GM13976 (cell line): ENCODE measurements around the gene MMEL1.
"Not testable (repeated sequence)": the region's sequence is repeated elsewhere in the genome, so short reads cannot be mapped to it uniquely, and the experiment has no call there.

Experiments used
- DNase-seq: peaks from one replicate; pipeline ENCODE4 v3.0.0; 2012; ENCODE audit warnings: low spot score
- in situ Hi-C: fragments of 300-500 bp; cut with MboI; formaldehyde crosslinking; loops from one replicate; pipeline ENCODE4 v1.12.0; 2022; ENCODE audit warnings: low sequenced_read_pairs, mixed read lengths, inconsistent platforms; ENCODE audit not compliant: unreplicated experiment
- TF ChIP-seq, protein P1 (sequence below): IDR thresholded peaks from 2 replicates; pipeline ENCODE4 v1.5.1; 2012; ENCODE audit warnings: borderline replicate concordance, mild to moderate bottlenecking; ENCODE audit not compliant: insufficient read depth; ENCODE audit errors: extremely low read depth, missing control alignments, control extremely low read depth

Gene MMEL1

GRCh38 chr1:2570332-2570731, 62.5 kb downstream of the MMEL1 start:
- TF ChIP-seq, protein P1, sequence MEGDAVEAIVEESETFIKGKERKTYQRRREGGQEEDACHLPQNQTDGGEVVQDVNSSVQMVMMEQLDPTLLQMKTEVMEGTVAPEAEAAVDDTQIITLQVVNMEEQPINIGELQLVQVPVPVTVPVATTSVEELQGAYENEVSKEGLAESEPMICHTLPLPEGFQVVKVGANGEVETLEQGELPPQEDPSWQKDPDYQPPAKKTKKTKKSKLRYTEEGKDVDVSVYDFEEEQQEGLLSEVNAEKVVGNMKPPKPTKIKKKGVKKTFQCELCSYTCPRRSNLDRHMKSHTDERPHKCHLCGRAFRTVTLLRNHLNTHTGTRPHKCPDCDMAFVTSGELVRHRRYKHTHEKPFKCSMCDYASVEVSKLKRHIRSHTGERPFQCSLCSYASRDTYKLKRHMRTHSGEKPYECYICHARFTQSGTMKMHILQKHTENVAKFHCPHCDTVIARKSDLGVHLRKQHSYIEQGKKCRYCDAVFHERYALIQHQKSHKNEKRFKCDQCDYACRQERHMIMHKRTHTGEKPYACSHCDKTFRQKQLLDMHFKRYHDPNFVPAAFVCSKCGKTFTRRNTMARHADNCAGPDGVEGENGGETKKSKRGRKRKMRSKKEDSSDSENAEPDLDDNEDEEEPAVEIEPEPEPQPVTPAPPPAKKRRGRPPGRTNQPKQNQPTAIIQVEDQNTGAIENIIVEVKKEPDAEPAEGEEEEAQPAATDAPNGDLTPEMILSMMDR, result no peak
- in situ Hi-C loops, result no loop called here
- no peak for DNase-seq

DNA sequence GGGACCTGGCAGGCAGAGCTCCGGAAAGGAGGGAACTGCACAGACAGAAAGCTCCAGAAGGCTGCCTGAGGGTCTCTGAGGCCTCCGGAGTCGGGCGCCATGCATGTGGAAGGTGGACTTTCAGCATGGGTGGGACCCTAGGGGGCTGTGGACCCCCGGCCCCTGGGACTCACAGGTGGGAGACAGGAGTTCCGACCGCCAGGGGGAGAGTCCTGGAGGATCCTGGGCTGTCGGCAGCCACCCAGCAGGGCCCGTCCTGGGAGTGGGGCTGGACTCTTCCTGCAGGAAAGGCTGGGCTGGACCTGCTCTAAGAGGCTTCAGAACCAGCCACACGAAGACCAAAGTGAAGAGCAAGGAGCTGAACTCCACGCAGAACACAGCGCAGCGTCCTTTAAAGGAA, 63.1 kb downstream of the MMEL1 start:
- in situ Hi-C loops, DNase-seq: not testable (repeated sequence)

GRCh38 chr1:2569060-2569459, 63.8 kb downstream of the MMEL1 start:
- TF ChIP-seq, protein P1, result no peak
- in situ Hi-C loops, result no loop called here
- no peak for DNase-seq

GRCh38 chr1:2568187-2568816, 64.5 kb downstream of the MMEL1 start:
- in situ Hi-C loops, DNase-seq: not testable (repeated sequence)

DNA sequence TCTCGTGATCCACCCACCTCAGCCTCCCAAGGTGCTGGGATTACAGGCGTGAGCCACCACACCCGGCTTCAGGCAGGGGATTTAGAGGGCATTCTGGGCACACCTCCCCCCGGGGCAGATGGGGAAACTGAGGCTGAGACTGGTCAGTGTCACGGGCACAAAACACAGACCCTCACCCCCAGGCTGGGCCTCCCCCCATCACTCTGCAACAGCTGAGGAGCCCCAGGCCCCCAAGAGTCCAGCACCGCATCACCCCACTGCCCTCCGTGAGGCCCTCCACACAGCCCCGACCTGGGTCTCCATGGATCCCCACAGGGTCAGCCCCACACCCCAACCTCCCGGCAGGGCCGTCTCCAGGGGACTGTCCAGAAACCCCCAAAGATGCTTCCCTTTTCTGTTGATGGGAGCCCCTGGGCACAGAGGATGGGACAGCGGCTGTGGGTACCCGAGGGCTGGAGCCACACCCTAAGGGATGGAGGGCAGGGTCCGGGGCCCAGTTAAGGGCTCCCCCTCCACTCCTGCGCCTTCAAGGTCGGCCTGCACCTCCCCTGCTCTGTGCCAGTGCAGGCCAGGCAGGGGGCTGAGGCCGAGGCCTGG, 65.6 kb downstream of the MMEL1 start:
- DNase-seq, result no peak
- TF ChIP-seq, protein P1, result no peak
- in situ Hi-C loops, result no loop called here

DNA sequence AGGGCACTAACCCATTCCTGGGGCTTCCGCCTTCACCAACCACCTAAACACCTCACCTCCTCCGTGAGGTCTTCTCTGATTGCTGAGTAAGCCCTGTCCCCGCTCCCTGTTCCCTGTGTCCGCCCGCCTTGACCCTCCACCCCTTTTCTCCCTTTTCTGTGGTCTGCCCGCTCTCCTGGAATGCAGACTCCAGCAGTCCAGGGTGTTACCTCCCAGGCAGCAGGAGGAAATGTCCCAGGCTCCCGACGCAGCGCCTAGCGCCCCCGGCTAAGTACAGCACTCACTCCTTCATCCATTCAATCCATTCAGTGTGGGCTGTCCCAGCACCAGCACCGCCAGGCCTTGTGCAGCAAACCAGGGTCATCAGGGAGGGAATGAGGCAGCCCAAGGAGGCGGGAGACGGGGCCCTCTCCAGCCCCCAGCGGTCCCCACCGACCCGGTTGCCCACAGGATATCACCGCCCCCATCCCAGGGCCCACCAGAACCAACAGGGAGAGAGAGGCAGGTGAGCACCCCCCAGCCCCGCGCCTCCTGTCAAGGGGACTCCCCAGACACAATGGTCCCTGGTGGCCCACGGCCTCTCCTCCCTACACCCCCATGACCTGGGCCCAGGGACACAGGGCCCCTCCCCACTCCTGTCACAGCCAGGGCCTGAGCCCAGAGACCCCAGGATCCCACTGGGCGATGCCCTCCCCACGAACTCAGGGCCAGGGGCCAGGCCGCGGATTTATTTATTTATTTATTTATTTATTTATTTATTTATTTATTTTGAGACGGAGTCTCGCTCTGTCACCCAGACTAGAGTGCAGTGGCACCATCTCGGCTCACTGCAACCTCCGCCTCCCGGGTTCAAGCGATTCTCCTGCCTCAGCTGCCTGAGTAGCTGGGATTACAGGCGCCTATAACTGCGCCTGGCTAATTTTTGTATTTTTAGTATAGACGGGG, 66.4 kb downstream of the MMEL1 start:
- DNase-seq, result no peak
- in situ Hi-C loops, result no loop called here
- TF ChIP-seq, protein P1, result no peak

DNA sequence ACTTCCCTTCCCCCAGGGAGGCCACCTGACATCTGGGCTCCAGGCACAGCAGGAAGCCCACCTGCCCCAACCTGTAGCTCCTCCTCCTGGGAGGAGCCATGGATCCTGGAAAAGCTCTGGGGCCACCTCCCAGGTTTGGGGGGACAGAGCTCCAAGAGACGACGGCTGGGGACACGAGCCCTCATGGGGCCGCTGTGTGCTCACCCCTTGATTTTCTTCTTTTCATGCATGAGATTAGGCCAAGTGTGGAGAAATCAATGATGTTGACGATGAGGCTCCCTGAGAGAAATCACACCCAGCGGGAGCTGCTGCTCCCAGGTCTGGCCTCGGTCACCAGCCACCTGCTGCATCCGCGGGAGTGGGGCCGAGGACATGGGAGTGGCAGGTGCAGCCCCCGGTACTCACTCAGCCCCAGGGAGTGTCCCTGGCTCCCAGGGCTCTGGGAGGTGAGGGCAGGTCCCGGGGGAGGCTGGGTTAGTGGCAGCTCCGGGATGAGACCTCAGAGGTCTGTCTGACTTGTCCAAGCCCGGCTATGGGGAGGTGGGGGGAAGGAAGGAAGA, 67.9 kb downstream of the MMEL1 start:
- in situ Hi-C loops, result no loop called here
- DNase-seq, result no peak
- TF ChIP-seq, protein P1, result no peak
